ENCODE results near the gene SLC16A5. TPM values are rescaled to one million over a fixed set of nuclear protein-coding genes. Genes with fewer than 3 reads are reported as not detected.

SLC16A5 gene
- total RNA-seq, 3 donors from 2014 or later (not counting 1 experiment from before 2014, with no cell fraction given), result 6.3 to 11.2 (median 10.0) TPM

DNA sequence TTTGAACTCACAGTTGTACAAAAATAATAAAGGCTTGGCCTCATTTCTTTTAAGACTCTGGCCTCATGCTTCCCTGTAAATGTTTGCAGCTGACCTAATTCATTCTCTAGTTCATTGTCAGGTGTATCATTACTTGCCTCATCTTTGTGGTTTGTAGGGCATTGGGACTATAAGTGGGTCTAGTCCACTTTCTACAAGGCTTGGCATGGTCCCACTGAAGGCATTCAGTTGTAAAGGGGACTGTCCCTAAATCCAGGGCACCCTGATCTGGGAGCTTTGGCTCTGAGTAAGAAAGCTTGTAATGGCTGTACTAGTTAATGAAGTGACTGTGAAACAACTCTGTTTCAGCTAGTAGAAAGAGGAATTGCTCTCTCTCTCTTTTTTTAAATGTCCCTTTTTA, 38.0 kb upstream of the SLC16A5 start:
- DNase-seq, result no peak
- no peak for ATAC-seq
- Histone ChIP-seq H3K9me3 (ENCODE audit: control insufficient read depth, insufficient read depth, low read length) (no peaks in the 10 kb centered on the region), H3K4me1 (ENCODE audit: control insufficient read depth, insufficient read depth, low read length) (peaks cover 19% of the 10 kb centered on the region), H3K27ac (ENCODE audit: low read length) (no peak overlapping the region), H3K27me3 (ENCODE audit: control insufficient read depth, insufficient read depth, low read length) (no peaks in the 10 kb centered on the region), H3K36me3 (ENCODE audit: control insufficient read depth, insufficient read depth, low read length) (peaks cover 25% of the 10 kb centered on the region), H3K4me3 (ENCODE audit: low read length) (no peak overlapping the region)
- Mint-ChIP-seq H3K36me3 (no peaks in the 10 kb centered on the region), H3K27me3 (ENCODE audit: low read depth in 2 of 2) (no peaks in the 10 kb centered on the region), H3K4me1 (peaks cover 30 to 32% of the 10 kb centered on the region in 2 donors), H3K27ac (peak overlapping the region in 1 of 2 donors; percentile 18), H3K9me3 (no peaks in the 10 kb centered on the region), H3K4me3 (no peak overlapping the region)
- no peak for TF ChIP-seq CTCF (IDR thresholded peaks at IDR 0.05)
- intact Hi-C loops (cut with micrococcal nuclease), result no loop called here

GRCh38 chr17:75051941-75052340, 35.8 kb upstream of the SLC16A5 start:
- intact Hi-C loops (cut with micrococcal nuclease), result no loop called here
- no peak for DNase-seq
- no peaks in the 10 kb centered on the region for H3K27me3 Mint-ChIP-seq (ENCODE audit: low read depth in 2 of 2)
- H3K36me3 Mint-ChIP-seq, result no peaks in the 10 kb centered on the region
- 94% methylated on average over 2 of the region's 2 CpGs for WGBS (ENCODE audit: insufficient coverage)
- H3K4me1 ChIP-seq (ENCODE audit: control insufficient read depth, insufficient read depth, low read length), result peaks cover 10% of the 10 kb centered on the region
- peaks cover 30% of the 10 kb centered on the region for H3K36me3 ChIP-seq (ENCODE audit: control insufficient read depth, insufficient read depth, low read length)
- H3K9me3 Mint-ChIP-seq, result no peaks in the 10 kb centered on the region
- H3K4me3 ChIP-seq (ENCODE audit: low read length), result no peak overlapping the region
- H3K27ac ChIP-seq (ENCODE audit: low read length), result no peak overlapping the region
- peaks cover 14 to 15% of the 10 kb centered on the region in 2 donors for H3K4me1 Mint-ChIP-seq
- no peak overlapping the region for H3K4me3 Mint-ChIP-seq
- no peaks in the 10 kb centered on the region for H3K9me3 ChIP-seq (ENCODE audit: control insufficient read depth, insufficient read depth, low read length)
- H3K27me3 ChIP-seq (ENCODE audit: control insufficient read depth, insufficient read depth, low read length), result no peaks in the 10 kb centered on the region
- no peak overlapping the region for H3K27ac Mint-ChIP-seq
- ATAC-seq, result no peak
- no peak for TF ChIP-seq CTCF (IDR thresholded peaks at IDR 0.05)

DNA sequence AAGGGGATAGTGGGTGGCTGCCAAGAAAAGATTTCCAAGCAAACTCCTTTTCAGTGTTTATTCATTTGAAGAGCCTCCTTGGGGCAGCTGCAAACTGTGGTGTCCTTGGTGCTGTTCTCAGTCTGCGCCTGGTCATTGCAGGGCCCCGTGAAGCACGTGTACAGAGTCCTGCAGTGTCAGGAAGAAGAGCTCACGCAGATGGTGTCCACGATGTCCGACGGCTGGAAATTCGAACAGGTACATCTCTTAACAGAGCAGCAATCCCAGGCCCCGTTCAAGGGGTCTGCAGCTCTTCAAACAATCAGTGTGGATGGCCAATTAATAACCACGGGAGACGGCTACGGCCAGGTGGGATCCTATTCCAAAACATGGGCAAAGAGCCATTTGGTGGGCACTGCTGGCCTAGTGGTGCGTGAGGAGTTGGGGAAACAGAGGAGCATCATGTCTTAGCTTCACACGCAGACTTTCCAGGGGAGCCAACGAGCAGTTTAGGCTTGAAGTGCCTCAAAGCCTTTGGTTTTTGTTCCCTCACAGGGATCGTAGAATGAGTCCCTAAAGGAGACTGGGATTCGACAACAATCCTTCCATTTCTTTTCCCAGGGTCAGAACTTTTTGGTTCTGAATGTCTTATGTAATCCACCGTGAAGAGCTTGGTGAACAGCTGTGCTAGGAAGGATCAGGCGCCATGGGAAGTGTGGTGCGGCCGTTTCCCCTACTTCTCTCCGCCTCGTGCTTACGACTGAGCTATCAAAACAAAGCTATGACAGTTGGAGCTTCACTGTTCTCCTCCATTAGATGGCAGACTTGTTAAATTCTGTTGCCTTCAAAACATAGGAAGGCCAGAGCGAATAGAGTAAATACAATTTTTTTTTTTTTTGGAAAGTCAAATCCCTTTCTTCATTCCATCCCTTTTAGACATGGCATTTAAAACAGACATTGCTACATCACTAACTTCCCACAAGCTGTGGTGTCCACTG, 28.1 kb upstream of the SLC16A5 start:
- intact Hi-C loops (cut with micrococcal nuclease), result no loop called here
- Histone ChIP-seq H3K36me3 (ENCODE audit: control insufficient read depth, insufficient read depth, low read length) (peaks cover 52% of the 10 kb centered on the region), H3K27me3 (ENCODE audit: control insufficient read depth, insufficient read depth, low read length) (no peaks in the 10 kb centered on the region), H3K27ac (ENCODE audit: low read length) (no peak overlapping the region), H3K4me3 (ENCODE audit: low read length) (no peak overlapping the region), H3K9me3 (ENCODE audit: control insufficient read depth, insufficient read depth, low read length) (no peaks in the 10 kb centered on the region), H3K4me1 (ENCODE audit: control insufficient read depth, insufficient read depth, low read length) (no peaks in the 10 kb centered on the region)
- no peaks in the 10 kb centered on the region for H3K27me3 Mint-ChIP-seq (ENCODE audit: low read depth in 2 of 2)
- H3K9me3 Mint-ChIP-seq, result no peaks in the 10 kb centered on the region
- H3K4me3 Mint-ChIP-seq, result no peak overlapping the region
- no peaks in the 10 kb centered on the region for H3K4me1 Mint-ChIP-seq
- ATAC-seq (peak in 1 of 3 donors; percentile 34), DNase-seq (peak in 1 of 2 donors; percentile 55)
- TF ChIP-seq CTCF (IDR thresholded peaks at IDR 0.05), result no peak
- peaks cover 10% of the 10 kb centered on the region for H3K36me3 Mint-ChIP-seq
- WGBS (ENCODE audit: insufficient coverage), result 78% methylated on average over 24 of the region's 25 CpGs
- no peak overlapping the region for H3K27ac Mint-ChIP-seq

Measured in natural killer cell (primary cell).